HepG2 (cell line): ENCODE measurements around the gene ADAD2. TPM values are rescaled to one million over a fixed set of nuclear protein-coding genes. Genes with fewer than 3 reads are reported as not detected.

Experiments
- PTBP1 ChIP-seq: fragments of 200-400 bp; formaldehyde crosslinking; IDR thresholded peaks from 2 replicates; pipeline ENCODE4 v1.6.1; 2018; ENCODE audit warnings: low read length, low read depth; ENCODE audit not compliant: poor library complexity, severe bottlenecking
- RBAK ChIP-seq: sonication (generic); formaldehyde crosslinking; IDR thresholded peaks from 2 replicates; pipeline ENCODE4 v1.5.1; 2020; ENCODE audit warnings: mild to moderate bottlenecking, missing genetic modification reagents
- XRCC5 ChIP-seq: fragments of 200-400 bp; formaldehyde crosslinking; optimal IDR thresholded peaks from 2 replicates; pipeline ENCODE3; 2017; ENCODE audit warnings: mild to moderate bottlenecking, low read length
- ZFP36 ChIP-seq: fragments of 150-350 bp; IDR thresholded peaks from 2 replicates; pipeline ENCODE4 v1.6.1; 2018; ENCODE audit warnings: borderline replicate concordance, low read length, low read depth; ENCODE audit not compliant: partially characterized antibody
- ZNF609 ChIP-seq: sonication (generic); formaldehyde crosslinking; IDR thresholded peaks from 2 replicates; pipeline ENCODE4 v1.4.0; 2020; ENCODE audit warnings: mild to moderate bottlenecking, missing genetic modification reagents, borderline replicate concordance
- ZNF792 ChIP-seq: IDR thresholded peaks from 2 replicates; pipeline ENCODE4 v1.6.1; 2016
- polyA plus RNA-seq, 8 experiments: library from polyadenylated mRNA; depleted of rRNA in 3 of 8; stranded (reverse) in 7 of 8; unstranded in 1 of 8; fragments of >200 nt; fragmentation: Illumina TruSeq in 4 of 8; extraction: Trizol in 4 of 8; gene quantifications; 2 replicates each; pipeline versions ENCODE4 v1.2.1 to v1.2.3, GENCODE V29; 2011 to 2016; ENCODE audit warnings: low read depth in 4 of 8, missing spikeins in 1 of 8, mixed read lengths in 1 of 8; ENCODE audit not compliant: insufficient read depth in 1 of 8
- total RNA-seq, 5 experiments: library from RNA; depleted of rRNA; stranded (reverse); fragments of >200 nt; fragmentation: Illumina TruSeq; extraction: Trizol; gene quantifications; 2 replicates each; pipeline ENCODE4 v1.2.3, GENCODE V29; 2016; ENCODE audit warnings: low read depth in 1 of 5
- TF ChIP-seq, protein P1 (sequence below): sonication (generic); formaldehyde crosslinking; IDR thresholded peaks from 2 replicates; pipeline ENCODE4 v1.4.0; 2020; ENCODE audit warnings: mild to moderate bottlenecking, missing genetic modification reagents
- TF ChIP-seq, protein P2 (sequence below): sonication (generic); formaldehyde crosslinking; IDR thresholded peaks from 2 replicates; pipeline ENCODE4 v1.5.0; 2020; ENCODE audit warnings: mild to moderate bottlenecking, missing genetic modification reagents, moderate library complexity
- TF ChIP-seq, protein P3 (sequence below): sonication (generic); formaldehyde crosslinking; conservative IDR thresholded peaks from 2 replicates; pipeline ENCODE4 v1.8.0; 2022; ENCODE audit warnings: low read depth, missing genetic modification reagents

The ADAD2 gene
- total and polyA plus RNA-seq, 2 of the 13 experiments (the other 11 are each of a cell fraction or from before 2014, with no cell fraction given): not detected

- TF ChIP-seq, protein P1, sequence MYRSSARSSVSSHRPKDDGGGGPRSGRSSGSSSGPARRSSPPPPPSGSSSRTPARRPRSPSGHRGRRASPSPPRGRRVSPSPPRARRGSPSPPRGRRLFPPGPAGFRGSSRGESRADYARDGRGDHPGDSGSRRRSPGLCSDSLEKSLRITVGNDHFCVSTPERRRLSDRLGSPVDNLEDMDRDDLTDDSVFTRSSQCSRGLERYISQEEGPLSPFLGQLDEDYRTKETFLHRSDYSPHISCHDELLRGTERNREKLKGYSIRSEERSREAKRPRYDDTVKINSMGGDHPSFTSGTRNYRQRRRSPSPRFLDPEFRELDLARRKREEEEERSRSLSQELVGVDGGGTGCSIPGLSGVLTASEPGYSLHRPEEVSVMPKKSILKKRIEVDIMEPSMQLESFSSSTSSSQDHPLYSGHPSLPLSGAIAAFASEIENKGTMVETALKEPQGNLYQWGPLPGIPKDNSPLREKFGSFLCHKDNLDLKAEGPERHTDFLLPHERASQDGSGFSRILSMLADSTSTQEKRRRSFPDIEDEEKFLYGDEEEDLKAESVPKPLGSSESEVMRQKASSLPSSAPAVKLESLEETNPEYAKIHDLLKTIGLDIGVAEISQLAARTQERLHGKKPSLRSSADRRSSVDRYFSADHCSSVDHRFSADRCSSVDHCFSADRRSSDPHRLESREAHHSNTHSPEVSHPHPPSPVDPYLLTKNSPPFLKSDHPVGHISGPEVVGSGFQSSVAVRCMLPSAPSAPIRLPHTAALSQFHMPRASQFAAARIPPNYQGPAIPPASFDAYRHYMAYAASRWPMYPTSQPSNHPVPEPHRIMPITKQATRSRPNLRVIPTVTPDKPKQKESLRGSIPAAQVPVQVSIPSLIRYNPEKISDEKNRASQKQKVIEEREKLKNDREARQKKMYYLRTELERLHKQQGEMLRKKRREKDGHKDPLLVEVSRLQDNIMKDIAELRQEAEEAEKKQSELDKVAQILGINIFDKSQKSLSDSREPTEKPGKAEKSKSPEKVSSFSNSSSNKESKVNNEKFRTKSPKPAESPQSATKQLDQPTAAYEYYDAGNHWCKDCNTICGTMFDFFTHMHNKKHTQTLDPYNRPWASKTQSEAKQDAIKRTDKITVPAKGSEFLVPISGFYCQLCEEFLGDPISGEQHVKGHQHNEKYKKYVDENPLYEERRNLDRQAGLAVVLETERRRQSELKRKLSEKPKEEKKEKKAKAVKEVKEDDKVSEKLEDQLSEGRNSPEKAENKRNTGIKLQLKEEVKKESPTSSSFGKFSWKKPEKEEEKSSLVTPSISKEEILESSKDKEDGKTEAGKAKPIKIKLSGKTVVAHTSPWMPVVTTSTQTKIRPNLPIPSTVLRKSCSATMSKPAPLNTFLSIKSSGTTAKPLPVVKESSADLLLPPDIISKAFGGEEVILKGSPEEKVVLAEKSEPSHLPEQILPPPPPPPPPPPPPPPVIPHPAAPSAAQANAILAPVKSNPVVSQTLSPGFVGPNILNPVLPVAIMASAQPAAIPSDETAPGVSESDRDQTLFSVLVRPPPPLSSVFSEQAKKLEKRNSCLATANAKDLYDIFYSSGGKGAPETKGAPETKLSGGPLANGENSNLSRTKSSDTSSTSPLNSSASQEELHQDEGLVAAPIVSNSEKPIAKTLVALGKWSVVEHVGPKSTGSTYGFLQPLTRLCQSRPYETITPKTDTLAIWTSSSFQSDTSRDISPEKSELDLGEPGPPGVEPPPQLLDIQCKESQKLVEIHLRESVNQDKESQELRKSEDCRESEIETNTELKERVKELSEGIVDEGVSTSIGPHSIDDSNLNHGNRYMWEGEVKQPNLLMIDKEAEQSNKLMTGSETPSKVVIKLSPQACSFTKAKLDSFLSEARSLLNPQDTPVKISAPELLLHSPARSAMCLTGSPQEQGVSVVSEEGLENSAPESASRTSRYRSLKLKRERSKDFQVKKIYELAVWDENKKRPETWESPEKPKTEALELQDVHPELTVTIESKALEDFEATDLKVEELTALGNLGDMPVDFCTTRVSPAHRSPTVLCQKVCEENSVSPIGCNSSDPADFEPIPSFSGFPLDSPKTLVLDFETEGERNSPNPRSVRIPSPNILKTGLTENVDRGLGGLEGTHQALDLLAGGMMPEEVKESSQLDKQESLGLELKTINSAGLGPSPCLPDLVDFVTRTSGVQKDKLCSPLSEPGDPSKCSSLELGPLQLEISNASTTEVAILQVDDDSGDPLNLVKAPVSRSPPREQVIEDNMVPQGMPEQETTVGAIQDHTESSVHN (CRISPR knock-in tag): 0 out of 2 replicates have a peak, but pooled peaks have one; percentile 22
- peak; percentile 86 for TF ChIP-seq ZNF792 (CRISPR knock-in tag)
- peak; percentile 25; the same call in 1 of the 2 replicates for TF ChIP-seq ZNF609 (CRISPR knock-in tag)
- TF ChIP-seq, protein P2, sequence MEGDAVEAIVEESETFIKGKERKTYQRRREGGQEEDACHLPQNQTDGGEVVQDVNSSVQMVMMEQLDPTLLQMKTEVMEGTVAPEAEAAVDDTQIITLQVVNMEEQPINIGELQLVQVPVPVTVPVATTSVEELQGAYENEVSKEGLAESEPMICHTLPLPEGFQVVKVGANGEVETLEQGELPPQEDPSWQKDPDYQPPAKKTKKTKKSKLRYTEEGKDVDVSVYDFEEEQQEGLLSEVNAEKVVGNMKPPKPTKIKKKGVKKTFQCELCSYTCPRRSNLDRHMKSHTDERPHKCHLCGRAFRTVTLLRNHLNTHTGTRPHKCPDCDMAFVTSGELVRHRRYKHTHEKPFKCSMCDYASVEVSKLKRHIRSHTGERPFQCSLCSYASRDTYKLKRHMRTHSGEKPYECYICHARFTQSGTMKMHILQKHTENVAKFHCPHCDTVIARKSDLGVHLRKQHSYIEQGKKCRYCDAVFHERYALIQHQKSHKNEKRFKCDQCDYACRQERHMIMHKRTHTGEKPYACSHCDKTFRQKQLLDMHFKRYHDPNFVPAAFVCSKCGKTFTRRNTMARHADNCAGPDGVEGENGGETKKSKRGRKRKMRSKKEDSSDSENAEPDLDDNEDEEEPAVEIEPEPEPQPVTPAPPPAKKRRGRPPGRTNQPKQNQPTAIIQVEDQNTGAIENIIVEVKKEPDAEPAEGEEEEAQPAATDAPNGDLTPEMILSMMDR (CRISPR knock-in tag): peak; percentile 99
- peak; percentile 99 for TF ChIP-seq XRCC5
- TF ChIP-seq ZFP36: no peak
- TF ChIP-seq RBAK (CRISPR knock-in tag): no peak
- TF ChIP-seq, protein P3, sequence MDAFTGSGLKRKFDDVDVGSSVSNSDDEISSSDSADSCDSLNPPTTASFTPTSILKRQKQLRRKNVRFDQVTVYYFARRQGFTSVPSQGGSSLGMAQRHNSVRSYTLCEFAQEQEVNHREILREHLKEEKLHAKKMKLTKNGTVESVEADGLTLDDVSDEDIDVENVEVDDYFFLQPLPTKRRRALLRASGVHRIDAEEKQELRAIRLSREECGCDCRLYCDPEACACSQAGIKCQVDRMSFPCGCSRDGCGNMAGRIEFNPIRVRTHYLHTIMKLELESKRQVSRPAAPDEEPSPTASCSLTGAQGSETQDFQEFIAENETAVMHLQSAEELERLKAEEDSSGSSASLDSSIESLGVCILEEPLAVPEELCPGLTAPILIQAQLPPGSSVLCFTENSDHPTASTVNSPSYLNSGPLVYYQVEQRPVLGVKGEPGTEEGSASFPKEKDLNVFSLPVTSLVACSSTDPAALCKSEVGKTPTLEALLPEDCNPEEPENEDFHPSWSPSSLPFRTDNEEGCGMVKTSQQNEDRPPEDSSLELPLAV: no peak
- TF ChIP-seq PTBP1: no peak
Observed at GRCh38 chr16:84186685-84187437, 4.1 kb upstream of the ADAD2 start, which contains the start of gene TAF1C (continued).
